Epithelial cell of prostate (primary cell): ENCODE measurements around the gene TENM4.
"Not testable (repeated sequence)": the region's sequence is repeated elsewhere in the genome, so short reads cannot be mapped to it uniquely, and the experiment has no call there.

Experiments
- DNase-seq: peaks from one replicate; pipeline ENCODE4 v3.0.0-alpha.2; 2011; ENCODE audit warnings: low read depth, low spot score
- H3K27ac ChIP-seq: fragments of 450-650 bp; 2 replicates; pipeline ENCODE4 v1.5.1; 2017; ENCODE audit warnings: mild to moderate bottlenecking

Gene TENM4

GRCh38 chr11:79229047-79229446, 211.8 kb downstream of the TENM4 start:
- H3K27ac ChIP-seq = no peak overlapping the region
- no peak for DNase-seq

GRCh38 chr11:79227767-79228755, 212.8 kb downstream of the TENM4 start:
- no peak overlapping the region for H3K27ac ChIP-seq
- no peak for DNase-seq

DNA sequence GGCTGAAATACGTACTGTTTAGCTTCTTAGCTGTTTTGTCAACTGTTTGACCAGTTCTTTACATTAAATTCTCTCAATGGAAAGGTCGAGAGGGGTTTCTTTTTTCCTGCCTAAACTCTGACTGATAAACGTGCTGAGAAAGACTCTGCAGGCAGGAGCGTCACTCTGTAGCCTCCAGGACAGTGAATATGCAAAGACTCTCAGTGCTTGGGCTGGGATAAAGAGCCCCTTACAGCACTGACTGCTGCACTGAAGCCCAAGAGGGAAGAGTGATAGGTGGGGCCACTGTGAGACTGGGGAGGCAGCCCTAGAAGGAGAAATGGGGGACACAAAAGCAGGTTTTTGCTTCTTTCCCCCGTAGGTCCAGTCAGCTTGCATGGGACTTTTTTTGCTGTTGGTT, 213.5 kb downstream of the TENM4 start:
- no peak overlapping the region for H3K27ac ChIP-seq
- DNase-seq = no peak

- no peak overlapping the region for H3K27ac ChIP-seq
- DNase-seq = no peak
Observed at GRCh38 chr11:79226126-79226525, 214.7 kb downstream of the TENM4 start.

DNA sequence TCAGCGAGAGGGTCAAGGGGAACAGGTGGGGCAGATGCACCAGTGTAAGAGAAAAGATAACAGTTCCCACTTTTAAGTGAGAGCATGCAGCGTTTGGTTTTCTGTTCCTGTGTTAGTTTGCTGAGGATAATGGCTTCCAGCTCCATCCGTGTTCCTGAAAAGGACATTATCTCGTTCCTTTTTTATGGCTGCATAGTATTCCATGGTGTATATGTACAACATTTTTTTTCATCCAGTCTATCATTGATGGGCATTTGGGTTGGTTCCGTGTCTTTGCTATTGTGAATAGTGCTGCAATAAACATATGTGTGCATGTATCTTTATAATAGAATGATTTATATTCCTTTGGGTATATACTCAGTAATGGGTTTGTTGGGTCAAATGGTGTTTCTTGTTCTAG, 218.7 kb downstream of the TENM4 start:
- not testable (repeated sequence) for H3K27ac ChIP-seq, DNase-seq

GRCh38 chr11:79221444-79222130, 219.2 kb downstream of the TENM4 start:
- DNase-seq = no peak
- H3K27ac ChIP-seq = no peak overlapping the region

DNA sequence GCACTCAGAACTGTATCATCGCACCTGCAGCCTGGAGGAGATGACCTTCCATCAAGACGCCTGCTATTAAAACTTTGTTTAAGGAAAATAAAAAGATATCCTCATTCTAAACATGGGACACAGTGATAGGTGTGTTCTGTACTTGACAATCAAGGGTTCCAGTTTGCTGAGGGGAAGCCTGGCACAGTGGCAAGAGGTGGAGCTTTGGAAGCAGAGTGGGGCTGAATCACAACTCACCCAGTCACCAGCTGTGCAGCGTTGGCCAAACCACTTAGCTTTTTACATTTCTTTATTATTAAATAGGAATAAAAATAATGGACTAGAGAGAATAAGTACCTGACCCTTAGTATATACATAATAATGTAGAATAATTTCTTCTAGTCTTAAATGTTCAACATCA, 220.7 kb downstream of the TENM4 start:
- no peak for DNase-seq
- no peak overlapping the region for H3K27ac ChIP-seq

GRCh38 chr11:79219186-79220045, 221.4 kb downstream of the TENM4 start:
- no peak overlapping the region for H3K27ac ChIP-seq
- peak; percentile 46 for DNase-seq

DNA sequence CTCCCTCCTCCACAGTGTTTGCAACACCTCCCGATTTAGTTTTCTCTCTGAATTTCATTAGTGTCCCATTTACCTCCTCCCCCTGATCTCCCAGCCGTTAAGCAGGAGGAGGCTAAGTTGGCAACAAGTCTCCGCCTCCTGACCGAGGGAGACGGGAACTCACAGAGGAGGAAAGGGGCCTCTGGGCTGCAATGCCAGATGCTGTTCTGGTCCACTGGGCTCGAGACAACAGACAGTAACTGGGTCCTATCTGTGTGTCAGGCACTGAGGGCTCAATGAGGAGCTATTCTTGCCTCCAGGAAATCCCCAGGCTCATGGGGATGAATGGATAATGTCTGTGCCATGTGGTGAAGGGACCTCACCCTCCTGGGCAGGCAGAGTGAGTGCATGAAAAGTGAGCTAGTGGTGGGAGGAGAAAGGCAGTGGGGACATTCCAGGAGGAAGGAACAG, 228.1 kb downstream of the TENM4 start:
- H3K27ac ChIP-seq = no peak overlapping the region
- DNase-seq = no peak

DNA sequence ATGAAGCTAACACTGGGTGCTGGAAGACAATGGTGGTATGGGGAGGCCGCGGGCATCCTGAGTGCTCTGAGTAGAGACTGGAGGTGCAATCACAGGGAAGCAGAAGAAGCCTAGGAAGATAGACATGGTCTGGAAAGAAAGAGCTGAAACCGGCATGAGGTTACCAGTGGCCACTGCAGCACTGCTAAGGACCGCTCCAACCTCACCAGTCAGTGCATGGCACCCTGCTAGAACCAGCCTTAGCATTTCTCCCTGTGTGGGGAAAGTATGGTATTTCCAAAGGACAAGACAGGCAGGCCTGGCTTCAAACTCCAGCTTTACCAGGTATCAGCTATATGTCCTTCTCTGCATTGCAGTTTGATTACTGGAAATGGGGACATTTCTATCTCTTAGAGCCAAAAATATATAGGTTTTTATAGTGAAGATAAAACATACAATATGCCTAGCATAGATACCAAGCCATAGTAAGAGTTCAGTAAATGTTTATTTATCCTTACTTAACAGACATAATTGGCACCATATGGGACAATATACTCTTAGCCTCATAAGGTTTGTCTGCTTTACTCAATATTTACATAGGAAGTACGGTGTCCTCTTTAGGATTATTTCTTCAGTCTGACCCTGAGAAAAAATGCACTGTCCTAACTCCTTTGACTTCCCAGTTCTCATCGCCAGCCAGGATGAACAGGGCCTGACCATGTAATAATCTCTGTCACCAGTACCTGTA, 231.1 kb downstream of the TENM4 start:
- DNase-seq = no peak
- no peak overlapping the region for H3K27ac ChIP-seq

GRCh38 chr11:79208126-79208525, 232.7 kb downstream of the TENM4 start:
- DNase-seq = no peak
- no peak overlapping the region for H3K27ac ChIP-seq

DNA sequence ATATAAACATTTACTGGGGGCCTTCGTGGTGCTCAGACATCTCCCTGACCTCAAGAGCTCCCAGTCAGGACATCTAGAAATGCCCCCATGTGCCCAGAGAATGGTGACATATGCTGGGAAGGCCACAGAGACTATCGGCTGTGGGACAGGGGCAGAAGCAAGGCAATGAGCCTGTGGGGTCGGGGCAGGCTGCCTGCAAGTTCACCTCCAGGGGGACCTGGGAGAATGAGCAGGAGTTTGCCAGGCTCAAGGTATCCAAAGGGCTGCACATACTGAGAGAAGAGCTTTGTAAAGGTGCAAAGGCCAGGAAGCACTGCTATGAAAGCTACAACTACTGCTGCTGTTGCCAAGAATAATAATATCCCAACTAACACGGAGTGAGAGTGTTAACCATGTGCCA, 233.9 kb downstream of the TENM4 start:
- no peak overlapping the region for H3K27ac ChIP-seq
- no peak for DNase-seq

- no peak overlapping the region for H3K27ac ChIP-seq
- DNase-seq = no peak
Observed at GRCh38 chr11:79205786-79206185, 235.0 kb downstream of the TENM4 start.

DNA sequence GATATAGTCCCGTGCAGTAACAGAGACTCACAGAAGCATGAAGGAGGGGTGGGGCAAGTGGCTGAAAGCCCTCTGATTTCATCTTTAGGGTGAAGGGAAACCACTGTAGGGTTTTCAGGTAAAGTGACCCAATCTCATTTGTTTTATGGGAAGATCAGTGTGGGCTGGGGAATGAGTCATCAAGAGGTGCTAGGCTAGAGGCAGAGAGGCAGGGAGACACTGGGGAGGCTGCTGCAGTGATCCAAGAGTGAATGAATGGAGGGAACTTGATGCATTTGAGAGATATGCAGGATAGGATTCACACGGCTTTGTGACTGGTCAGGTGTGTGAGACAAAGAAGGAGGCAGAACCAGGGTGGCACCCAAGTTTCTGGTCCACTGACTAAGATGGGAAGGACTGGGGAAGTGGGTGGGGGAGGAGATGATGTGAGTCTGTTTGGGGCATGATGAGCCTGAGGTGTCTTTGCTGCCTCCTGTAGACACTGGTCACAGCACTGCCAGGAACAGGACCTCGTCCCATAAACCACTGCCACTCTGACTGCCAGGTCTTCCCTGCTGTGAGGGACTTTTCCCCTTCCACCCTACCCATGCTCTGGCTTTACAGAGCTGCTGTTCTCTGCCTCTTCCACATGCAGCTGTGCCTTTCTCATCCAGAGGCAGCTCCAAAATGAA, 239.0 kb downstream of the TENM4 start:
- DNase-seq = no peak
- no peak overlapping the region for H3K27ac ChIP-seq

DNA sequence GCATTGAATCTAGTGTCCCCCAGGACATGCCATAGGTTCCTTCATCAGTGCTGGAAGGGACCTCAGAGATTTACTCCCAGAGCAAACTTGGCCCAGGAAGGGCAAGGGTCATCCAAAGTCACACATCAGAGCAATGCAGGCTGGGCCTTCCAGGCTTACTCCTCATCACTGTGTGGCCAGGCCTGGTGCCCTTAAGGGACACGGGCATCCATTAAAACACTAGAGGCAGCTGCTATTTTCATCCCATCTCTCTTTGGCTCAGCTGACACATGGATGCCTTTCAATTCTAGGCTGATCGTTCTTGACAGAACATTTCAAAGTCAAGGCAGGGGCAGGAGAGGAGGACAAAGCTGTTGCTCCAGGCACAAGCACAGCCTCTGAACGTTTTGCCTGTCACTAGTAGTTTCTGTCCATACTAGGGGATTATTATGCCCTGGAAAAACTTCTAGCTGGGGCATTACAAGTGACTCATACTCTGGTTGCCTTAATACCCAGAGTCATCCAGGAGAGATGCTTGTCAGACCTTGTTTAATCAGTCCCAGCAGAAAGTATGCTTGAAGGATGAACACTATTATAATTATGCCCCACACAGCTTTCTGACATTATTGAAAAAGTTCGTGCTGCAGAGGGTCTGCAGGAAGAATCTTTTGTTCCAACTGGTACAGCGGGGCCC, 240.3 kb downstream of the TENM4 start:
- H3K27ac ChIP-seq = no peak overlapping the region
- no peak for DNase-seq

DNA sequence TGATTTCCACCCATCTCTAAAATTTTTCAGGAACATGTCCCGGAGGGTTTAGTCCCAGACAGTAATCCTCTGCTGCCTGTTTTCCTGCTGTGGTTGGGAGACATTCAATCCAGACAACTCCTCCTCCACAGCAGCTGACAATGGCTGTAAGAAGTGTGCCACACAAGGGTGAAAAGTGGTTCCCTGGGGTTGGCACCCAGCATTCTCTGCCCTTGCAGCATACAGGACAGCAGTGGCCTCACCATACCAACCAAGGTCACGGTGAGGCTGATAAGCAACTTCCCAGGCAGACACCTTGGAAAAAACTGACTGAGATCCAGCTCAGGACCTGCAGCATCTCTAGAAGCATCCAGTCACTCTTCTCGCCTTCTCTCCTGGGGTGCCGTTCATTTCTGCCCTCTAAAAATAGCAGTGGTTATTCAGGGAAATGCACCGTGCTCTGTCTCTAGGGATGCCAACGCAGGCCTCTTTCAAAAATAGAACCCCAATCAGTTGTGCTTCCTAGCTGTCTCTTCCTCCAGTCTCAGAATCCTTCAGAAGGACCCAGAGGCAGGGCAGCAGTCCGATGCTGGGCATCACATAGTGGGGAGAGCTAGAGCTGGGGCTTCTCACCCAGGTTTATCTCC, 241.0 kb downstream of the TENM4 start:
- H3K27ac ChIP-seq = no peak overlapping the region
- DNase-seq = no peak

DNA sequence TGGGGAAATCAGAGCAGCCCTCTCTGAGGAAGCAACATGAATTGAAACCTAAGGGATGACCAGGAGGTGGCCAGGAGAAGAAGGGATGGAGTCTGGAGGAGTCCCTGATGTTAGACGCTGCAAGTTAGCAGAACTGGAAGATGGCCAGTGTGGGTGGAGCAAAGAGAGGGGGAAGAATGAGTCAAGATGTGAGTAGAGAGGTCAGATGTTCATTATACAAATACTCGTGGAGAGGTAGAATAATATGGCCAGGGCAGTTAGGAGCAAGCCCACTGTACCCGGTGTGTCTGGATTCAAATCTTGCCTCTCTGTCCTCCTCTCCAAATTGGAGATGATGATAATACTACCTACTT, 242.0 kb downstream of the TENM4 start:
- no peak for DNase-seq

DNA sequence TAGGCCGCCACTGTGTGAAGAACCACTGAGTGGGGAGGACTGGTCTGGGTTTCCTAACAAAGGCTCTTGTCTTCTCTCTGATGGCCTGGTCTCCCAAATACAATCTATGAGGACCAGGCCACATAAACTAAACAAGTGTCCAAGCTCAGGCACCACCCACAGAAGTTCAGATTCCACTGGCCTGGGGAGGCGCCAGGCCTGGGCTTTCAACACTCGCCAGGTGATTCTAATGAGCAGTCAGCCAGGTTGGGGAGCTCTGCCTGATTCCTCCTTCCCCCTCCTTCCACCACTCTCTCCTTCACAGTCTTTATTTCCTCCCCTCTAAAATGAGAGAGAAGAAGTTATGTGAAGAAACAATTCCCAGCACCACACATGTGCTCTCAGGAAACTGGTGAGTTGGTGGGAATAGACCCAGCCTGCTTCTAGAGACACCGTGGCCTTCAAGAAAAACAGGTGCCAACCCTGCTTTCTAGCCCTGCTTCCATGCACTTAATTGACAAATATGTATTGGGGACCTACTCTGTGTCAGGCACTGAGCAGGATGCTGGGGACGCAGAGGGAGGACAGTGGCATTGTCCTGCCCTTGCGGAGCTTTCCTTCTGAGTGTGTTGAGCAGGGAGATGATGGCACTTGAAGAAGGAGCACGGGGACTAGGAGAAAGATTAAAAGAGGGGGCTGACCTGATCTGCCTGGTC, 242.5 kb downstream of the TENM4 start:
- DNase-seq = no peak
- no peak overlapping the region for H3K27ac ChIP-seq

More for the DNA sequence above, 242.0 kb downstream of the TENM4 start:
- H3K27ac ChIP-seq = no peak overlapping the region
